HepG2 (cell line): ENCODE data around the gene QSOX1. TPM values are rescaled to one million over a fixed set of nuclear protein-coding genes. Genes with fewer than 3 reads are reported as not detected.

Source experiments
- ATAC-seq: fragments of 200-7000 bp; cut with Tn5 transposase; 3 replicates; pipeline ENCODE4 v1.9.1; 2020; ENCODE audit warnings: mild to moderate bottlenecking, moderate library complexity
- BruUV-seq: library from RNA; stranded (reverse); fragments of 400-500 nt; replicated peaks from 2 replicates; lab custom pipeline; 2021; lab: Mats Ljungman, UMichigan
- CTCF ChIA-PET: fragments of 300-600 bp; formaldehyde crosslinking; extraction: SDS; loops from one replicate; lab custom pipeline; 2021; ENCODE audit warnings: low total read pairs, inconsistent platforms, low intra/inter-chr PET ratio; lab: Yijun Ruan, JAX
- POLR2A ChIA-PET: fragments of 350-600 bp; sonication (Branson Sonifier 250); formaldehyde crosslinking; loops from one replicate; lab custom pipeline; 2020; ENCODE audit warnings: antibody characterized with exemption, inconsistent platforms; lab: Yijun Ruan, JAX
- DNase-seq: peaks from one replicate; pipeline ENCODE4 v3.0.0-alpha.2; 2015; ENCODE audit warnings: low spot score
- FAIRE-seq: peaks from 3 replicates; lab custom pipeline; 2011; peaks lifted over from hg19 to GRCh38; lab: Jason Lieb, UNC
- H2AFZ ChIP-seq: one replicate; pipeline ENCODE4 v1.6.1; 2011; ENCODE audit warnings: low read length, inconsistent platforms
- H3K27ac ChIP-seq: fragments of 300-600 bp; 3 replicates; pipeline ENCODE4 v1.8.0; 2011; ENCODE audit warnings: mixed run types, mild to moderate bottlenecking, mixed read lengths, low read length, inconsistent platforms; ENCODE audit not compliant: insufficient read depth; ENCODE audit errors: extremely low read length
- H3K27me3 ChIP-seq, 2 experiments: fragments of 200-600 bp in 1 of 2; 2 replicates in 1 of 2; 3 replicates in 1 of 2; pipeline versions ENCODE4 v1.6.0 to v1.8.0; 2011; ENCODE audit warnings: low read length in 2 of 2, mild to moderate bottlenecking in 2 of 2, moderate library complexity in 2 of 2, inconsistent platforms in 1 of 2; ENCODE audit not compliant: insufficient read depth in 2 of 2, control insufficient read depth in 1 of 2
- H3K36me3 ChIP-seq, 2 experiments: fragments of 200-600 bp in 1 of 2; replicated peaks in 1 of 2; 2 replicates in 1 of 2; 3 replicates in 1 of 2; pipeline versions ENCODE4 v1.5.1 to v1.8.0; 2011; ENCODE audit warnings: low read length in 2 of 2, inconsistent platforms in 1 of 2; ENCODE audit not compliant: insufficient read depth in 2 of 2, control insufficient read depth in 1 of 2
- H3K4me1 ChIP-seq: 2 replicates; pipeline ENCODE4 v1.5.1; 2012; ENCODE audit warnings: low read length, inconsistent platforms; ENCODE audit not compliant: insufficient read depth
- H3K4me2 ChIP-seq: 2 replicates; pipeline ENCODE4 v1.6.0; 2011; ENCODE audit warnings: low read depth, low read length, inconsistent platforms
- H3K4me3 ChIP-seq, 3 experiments: fragments of 200-600 bp in 1 of 3; sonication (generic), shearing (Covaris generic) in 1 of 3; replicated peaks in 1 of 3; 2 replicates each; pipeline ENCODE4 v1.5.1; 2011 to 2016; ENCODE audit warnings: low read length in 3 of 3, inconsistent platforms in 2 of 3, low read depth in 2 of 3, mild to moderate bottlenecking in 2 of 3, control low read depth in 1 of 3, mixed read lengths in 1 of 3; ENCODE audit not compliant: insufficient read depth in 1 of 3
- H3K79me2 ChIP-seq: one replicate; pipeline ENCODE4 v1.6.1; 2011; ENCODE audit warnings: low read length, inconsistent platforms; ENCODE audit not compliant: insufficient read depth
- H3K9ac ChIP-seq: 2 replicates; pipeline ENCODE4 v1.6.0; 2011; ENCODE audit warnings: mild to moderate bottlenecking, low read depth, low read length, inconsistent platforms; ENCODE audit not compliant: insufficient read depth
- H3K9me3 ChIP-seq: 2 replicates; pipeline ENCODE4 v1.5.1; 2012; ENCODE audit warnings: mild to moderate bottlenecking, low read length
- H4K20me1 ChIP-seq: 2 replicates; pipeline ENCODE4 v1.6.0; 2011; ENCODE audit warnings: inconsistent platforms, mild to moderate bottlenecking, low read length, moderate library complexity; ENCODE audit not compliant: insufficient read depth
- ATAD3A ChIP-seq: sonication (generic); formaldehyde crosslinking; IDR thresholded peaks from 2 replicates; pipeline ENCODE4 v1.4.0; 2020; ENCODE audit warnings: missing genetic modification reagents
- EEA1 ChIP-seq: sonication (generic); formaldehyde crosslinking; IDR thresholded peaks from 2 replicates; pipeline ENCODE4 v1.5.1; 2020; ENCODE audit warnings: mild to moderate bottlenecking, missing genetic modification reagents, borderline replicate concordance
- EED ChIP-seq: sonication (generic); formaldehyde crosslinking; IDR thresholded peaks from 2 replicates; pipeline ENCODE4 v1.5.0; 2020; ENCODE audit warnings: mild to moderate bottlenecking, missing genetic modification reagents
- MED8 ChIP-seq: sonication (generic); formaldehyde crosslinking; IDR thresholded peaks from 2 replicates; pipeline ENCODE4 v1.8.1; 2023; ENCODE audit warnings: mild to moderate bottlenecking, missing genetic modification reagents; ENCODE audit not compliant: insufficient replicate concordance
- MXD4 ChIP-seq: IDR thresholded peaks from 2 replicates; pipeline ENCODE4 v1.6.1; 2016; ENCODE audit warnings: mild to moderate bottlenecking, missing biosample characterization, missing genetic modification reagents
- NFIC ChIP-seq: IDR thresholded peaks from 2 replicates; pipeline ENCODE4 v1.6.1; 2012; ENCODE audit warnings: mild to moderate bottlenecking, low read length, inconsistent platforms
- ZNF253 ChIP-seq: sonication (generic); formaldehyde crosslinking; IDR thresholded peaks from 2 replicates; pipeline ENCODE4 v1.8.0; 2022; ENCODE audit warnings: mild to moderate bottlenecking, missing genetic modification reagents, borderline replicate concordance
- ZNF33A ChIP-seq: sonication (generic); formaldehyde crosslinking; IDR thresholded peaks from 2 replicates; pipeline ENCODE4 v1.5.1; 2020; ENCODE audit warnings: missing genetic modification reagents, mild to moderate bottlenecking, moderate library complexity, borderline replicate concordance
- ZNF644 ChIP-seq: IDR thresholded peaks from 2 replicates; pipeline ENCODE4 v1.6.1; 2016; ENCODE audit warnings: low read depth
- WGBS: methylation state at CpG from one replicate; pipeline ENCODE4 v1.1.6; 2017; ENCODE audit warnings: low lambda C conversion rate; 5-methylcytosine and 5-hydroxymethylcytosine counted together
- in situ Hi-C: cut with HindIII; loops from 2 replicates; pipeline ENCODE4 v1.10.0; 2017; ENCODE audit warnings: low pct_unique_long_range_greater_than_20kb; ENCODE audit not compliant: extremely low pct_ligation_motif_present
- intact Hi-C: fragments of 100-400 bp; cut with micrococcal nuclease; formaldehyde crosslinking; loops from one replicate; pipeline ENCODE4 v1.10.0; 2022; ENCODE audit not compliant: unreplicated experiment
- polyA plus RNA-seq, 8 experiments: library from polyadenylated mRNA; depleted of rRNA in 3 of 8; stranded (reverse) in 7 of 8; unstranded in 1 of 8; fragments of >200 nt; fragmentation: Illumina TruSeq in 4 of 8; extraction: Trizol in 4 of 8; gene quantifications; 2 replicates each; pipeline versions ENCODE4 v1.2.1 to v1.2.3, GENCODE V29; 2011 to 2016; ENCODE audit warnings: low read depth in 4 of 8, missing spikeins in 1 of 8, mixed read lengths in 1 of 8; ENCODE audit not compliant: insufficient read depth in 1 of 8
- total RNA-seq, 5 experiments: library from RNA; depleted of rRNA; stranded (reverse); fragments of >200 nt; fragmentation: Illumina TruSeq; extraction: Trizol; gene quantifications; 2 replicates each; pipeline ENCODE4 v1.2.3, GENCODE V29; 2016; ENCODE audit warnings: low read depth in 1 of 5
- TF ChIP-seq, protein P1 (sequence below): sonication (generic); formaldehyde crosslinking; IDR thresholded peaks from 2 replicates; pipeline ENCODE4 v1.5.0; 2020; ENCODE audit warnings: mild to moderate bottlenecking, missing genetic modification reagents, borderline replicate concordance

QSOX1 gene
- total and polyA plus RNA-seq, 2 of the 13 experiments (the other 11 are each of a cell fraction or from before 2014, with no cell fraction given): 6.8 to 40.2 TPM

DNA sequence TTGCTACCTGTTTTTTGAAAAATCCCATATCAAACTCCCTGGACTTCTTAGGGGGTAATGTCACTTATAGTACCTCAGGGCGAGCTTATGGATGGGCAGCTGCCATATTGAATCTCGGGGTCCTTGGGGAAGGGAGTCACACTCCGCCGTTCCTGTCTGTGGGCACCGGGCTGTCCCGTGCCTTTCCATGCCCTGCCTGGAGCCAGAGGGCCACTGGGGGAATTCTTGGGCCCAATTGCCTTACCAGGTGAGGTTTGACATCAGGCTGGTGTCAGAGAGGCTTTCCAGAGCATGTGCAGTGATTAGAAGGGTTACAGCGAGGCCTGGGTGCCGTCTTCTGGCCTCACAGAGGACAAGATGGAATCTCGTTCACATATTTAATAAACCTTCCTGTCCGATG, 28.8 kb downstream of the QSOX1 start (continued):
- no peak for TF ChIP-seq EED

DNA sequence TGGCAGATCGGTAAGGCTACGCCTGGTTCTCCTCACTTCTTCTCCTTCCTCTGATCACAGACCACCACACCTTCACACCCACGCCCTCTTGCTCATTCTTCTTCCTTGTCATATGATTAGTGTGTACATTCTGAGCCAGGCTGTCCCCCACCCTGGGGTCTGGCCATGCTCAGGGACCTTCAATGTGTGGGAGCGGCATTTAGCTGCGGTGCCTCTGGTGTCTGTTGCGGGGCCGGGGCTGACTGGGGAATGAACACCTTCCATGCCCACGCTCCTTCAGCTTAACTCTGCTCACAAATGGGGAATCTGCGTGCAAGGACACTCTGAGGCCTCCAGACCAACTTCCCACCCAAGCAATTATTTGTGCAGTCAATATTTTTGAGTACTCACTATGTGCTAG, 29.4 kb downstream of the QSOX1 start:
- no peak for TF ChIP-seq NFIC
- no peak for TF ChIP-seq ATAD3A (CRISPR knock-in tag)
- no peak for TF ChIP-seq ZNF33A
- no peak for TF ChIP-seq ZNF644 (CRISPR knock-in tag)
- TF ChIP-seq ZNF253 (CRISPR knock-in tag): no peak
- TF ChIP-seq, protein P1, sequence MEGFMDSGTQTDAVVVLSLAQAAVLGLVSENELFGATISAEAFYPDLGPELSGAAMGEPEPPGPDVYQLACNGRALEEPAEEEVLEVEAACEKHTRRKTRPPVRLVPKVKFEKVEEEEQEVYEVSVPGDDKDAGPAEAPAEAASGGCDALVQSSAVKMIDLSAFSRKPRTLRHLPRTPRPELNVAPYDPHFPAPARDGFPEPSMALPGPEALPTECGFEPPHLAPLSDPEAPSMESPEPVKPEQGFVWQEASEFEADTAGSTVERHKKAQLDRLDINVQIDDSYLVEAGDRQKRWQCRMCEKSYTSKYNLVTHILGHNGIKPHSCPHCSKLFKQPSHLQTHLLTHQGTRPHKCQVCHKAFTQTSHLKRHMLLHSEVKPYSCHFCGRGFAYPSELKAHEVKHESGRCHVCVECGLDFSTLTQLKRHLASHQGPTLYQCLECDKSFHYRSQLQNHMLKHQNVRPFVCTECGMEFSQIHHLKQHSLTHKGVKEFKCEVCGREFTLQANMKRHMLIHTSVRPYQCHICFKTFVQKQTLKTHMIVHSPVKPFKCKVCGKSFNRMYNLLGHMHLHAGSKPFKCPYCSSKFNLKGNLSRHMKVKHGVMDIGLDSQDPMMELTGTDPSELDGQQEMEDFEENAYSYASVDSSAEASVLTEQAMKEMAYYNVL (CRISPR knock-in tag): no peak
- no peak for TF ChIP-seq MXD4 (CRISPR knock-in tag)
- TF ChIP-seq EEA1 (CRISPR knock-in tag): no peak
- no peak for TF ChIP-seq MED8 (CRISPR knock-in tag)

More for the DNA sequence above, 29.4 kb downstream of the QSOX1 start:
- no peaks in the 10 kb centered on the region for H3K4me1 ChIP-seq
- H3K79me2 ChIP-seq: no peaks in the 10 kb centered on the region
- H3K27ac ChIP-seq: no peak overlapping the region
- no peak overlapping the region for H3K4me2 ChIP-seq
- intact Hi-C loops: loop anchor here (10.0 kb wide), 1 partner anchor 61 kb away; no protein-coding TSS in a partner anchor
- ATAC-seq (no peak), DNase-seq (no peak), FAIRE-seq (no peak)
- ChIA-PET CTCF (no interaction called here), POLR2A (no interaction called here)
- 90% methylated on average over 9 of the region's 9 CpGs for WGBS
- no peaks in the 10 kb centered on the region for H3K36me3 ChIP-seq
- H2AFZ ChIP-seq: no peak overlapping the region
- no peaks in the 10 kb centered on the region for H3K27me3 ChIP-seq
- no peaks in the 10 kb centered on the region for H4K20me1 ChIP-seq
- in situ Hi-C loops: loop anchor here (10.0 kb wide), 1 partner anchor 81 kb away; no protein-coding TSS in a partner anchor
- BruUV-seq: no TSS peak
- no peaks in the 10 kb centered on the region for H3K9me3 ChIP-seq
- no peak overlapping the region for H3K9ac ChIP-seq
- H3K4me3 ChIP-seq: no peak overlapping the region
